GM10266 (cell line): ENCODE data around the gene TESPA1.

Experiments used
- DNase-seq: peaks from one replicate; pipeline ENCODE4 v3.0.0; 2012; ENCODE audit errors: extremely low spot score
- TF ChIP-seq, protein P1 (sequence below): IDR thresholded peaks from 2 replicates; pipeline ENCODE4 v1.5.1; 2012; ENCODE audit warnings: mild to moderate bottlenecking, low read depth; ENCODE audit not compliant: control insufficient read depth, insufficient read depth; ENCODE audit errors: missing control alignments

TESPA1 gene

GRCh38 chr12:54924972-54925707 is 59.4 kb downstream of the TESPA1 start:
- TF ChIP-seq, protein P1, sequence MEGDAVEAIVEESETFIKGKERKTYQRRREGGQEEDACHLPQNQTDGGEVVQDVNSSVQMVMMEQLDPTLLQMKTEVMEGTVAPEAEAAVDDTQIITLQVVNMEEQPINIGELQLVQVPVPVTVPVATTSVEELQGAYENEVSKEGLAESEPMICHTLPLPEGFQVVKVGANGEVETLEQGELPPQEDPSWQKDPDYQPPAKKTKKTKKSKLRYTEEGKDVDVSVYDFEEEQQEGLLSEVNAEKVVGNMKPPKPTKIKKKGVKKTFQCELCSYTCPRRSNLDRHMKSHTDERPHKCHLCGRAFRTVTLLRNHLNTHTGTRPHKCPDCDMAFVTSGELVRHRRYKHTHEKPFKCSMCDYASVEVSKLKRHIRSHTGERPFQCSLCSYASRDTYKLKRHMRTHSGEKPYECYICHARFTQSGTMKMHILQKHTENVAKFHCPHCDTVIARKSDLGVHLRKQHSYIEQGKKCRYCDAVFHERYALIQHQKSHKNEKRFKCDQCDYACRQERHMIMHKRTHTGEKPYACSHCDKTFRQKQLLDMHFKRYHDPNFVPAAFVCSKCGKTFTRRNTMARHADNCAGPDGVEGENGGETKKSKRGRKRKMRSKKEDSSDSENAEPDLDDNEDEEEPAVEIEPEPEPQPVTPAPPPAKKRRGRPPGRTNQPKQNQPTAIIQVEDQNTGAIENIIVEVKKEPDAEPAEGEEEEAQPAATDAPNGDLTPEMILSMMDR, result no peak
- no peak for DNase-seq

- TF ChIP-seq, protein P1, result no peak
- DNase-seq, result no peak
Observed at GRCh38 chr12:54917001-54917488, 67.5 kb downstream of the TESPA1 start.
